Coronary artery (tissue), 2 donors: ENCODE data around the gene FOXD2.

Experiments used
- DNase-seq: peaks from one replicate; pipeline ENCODE4 v3.0.0-alpha.2; 2017; ENCODE audit warnings: low spot score
- H3K27ac ChIP-seq, 2 donors: fragments of 200-600 bp; sonication (generic); one replicate each; pipeline ENCODE4 v1.5.1; 2016 to 2019
- H3K4me3 ChIP-seq: fragments of 200-600 bp; sonication (generic); 2 replicates; pipeline ENCODE4 v1.5.1; 2016; ENCODE audit warnings: mild to moderate bottlenecking, moderate library complexity
- TF ChIP-seq, protein P1 (sequence below): fragments of 200-600 bp; sonication (generic); IDR thresholded peaks from one replicate; pipeline ENCODE4 v1.5.1; 2019; ENCODE audit warnings: antibody characterized with exemption

FOXD2 gene

DNA sequence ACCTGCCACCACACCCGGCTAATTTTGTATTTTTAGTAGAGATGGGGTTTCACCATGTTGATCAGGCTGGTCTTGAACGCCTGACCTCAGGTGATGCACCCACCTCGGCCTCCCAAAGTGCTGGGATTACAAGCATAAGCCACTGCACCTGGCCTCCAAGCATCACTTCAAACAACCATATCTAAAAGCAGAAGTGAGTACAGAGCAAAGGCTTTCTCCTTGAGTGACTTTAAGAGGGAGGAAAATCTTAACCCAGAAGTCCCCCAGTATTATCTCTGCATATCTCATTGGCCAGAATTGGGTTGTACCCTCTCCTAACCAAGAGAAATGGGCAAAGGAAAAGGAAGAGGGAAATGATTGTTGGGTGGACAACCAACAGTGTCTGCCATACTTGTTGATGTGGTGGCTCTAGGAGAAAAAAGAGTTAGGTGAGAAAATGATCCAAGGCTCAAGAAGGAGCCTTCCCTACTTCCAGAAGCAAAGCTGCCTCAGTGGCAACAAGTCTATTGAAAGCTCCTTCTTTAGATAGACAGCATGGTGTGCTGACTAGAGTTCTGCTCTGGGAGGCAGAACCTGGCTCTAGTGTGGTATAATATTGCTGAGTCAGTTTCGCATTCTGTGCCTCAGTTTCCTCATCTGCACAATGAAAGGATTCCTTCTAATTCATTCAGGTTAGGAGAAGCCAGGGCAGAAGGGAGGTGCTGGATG, 38.6 kb upstream of the FOXD2 start:
- TF ChIP-seq, protein P1, sequence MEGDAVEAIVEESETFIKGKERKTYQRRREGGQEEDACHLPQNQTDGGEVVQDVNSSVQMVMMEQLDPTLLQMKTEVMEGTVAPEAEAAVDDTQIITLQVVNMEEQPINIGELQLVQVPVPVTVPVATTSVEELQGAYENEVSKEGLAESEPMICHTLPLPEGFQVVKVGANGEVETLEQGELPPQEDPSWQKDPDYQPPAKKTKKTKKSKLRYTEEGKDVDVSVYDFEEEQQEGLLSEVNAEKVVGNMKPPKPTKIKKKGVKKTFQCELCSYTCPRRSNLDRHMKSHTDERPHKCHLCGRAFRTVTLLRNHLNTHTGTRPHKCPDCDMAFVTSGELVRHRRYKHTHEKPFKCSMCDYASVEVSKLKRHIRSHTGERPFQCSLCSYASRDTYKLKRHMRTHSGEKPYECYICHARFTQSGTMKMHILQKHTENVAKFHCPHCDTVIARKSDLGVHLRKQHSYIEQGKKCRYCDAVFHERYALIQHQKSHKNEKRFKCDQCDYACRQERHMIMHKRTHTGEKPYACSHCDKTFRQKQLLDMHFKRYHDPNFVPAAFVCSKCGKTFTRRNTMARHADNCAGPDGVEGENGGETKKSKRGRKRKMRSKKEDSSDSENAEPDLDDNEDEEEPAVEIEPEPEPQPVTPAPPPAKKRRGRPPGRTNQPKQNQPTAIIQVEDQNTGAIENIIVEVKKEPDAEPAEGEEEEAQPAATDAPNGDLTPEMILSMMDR: no peak
- DNase-seq: no peak

DNA sequence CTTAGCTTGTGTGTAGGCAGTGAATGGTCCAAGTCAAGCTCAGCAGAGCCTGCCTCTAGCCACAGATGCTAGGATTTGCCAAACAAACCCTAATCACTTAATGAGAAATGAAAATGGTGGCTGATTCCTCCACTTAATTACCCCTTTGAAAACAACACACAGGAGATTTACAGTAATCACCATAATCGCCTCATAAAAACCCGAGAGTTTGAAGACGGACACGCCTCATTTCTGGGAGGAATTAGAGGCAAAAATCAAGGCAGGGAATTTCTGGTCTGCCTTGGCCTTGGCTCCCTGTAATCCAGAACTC, 38.0 kb upstream of the FOXD2 start:
- TF ChIP-seq, protein P1: no peak
- H3K27ac ChIP-seq: no peak overlapping the region

More for the DNA sequence above, 38.6 kb upstream of the FOXD2 start:
- no peak overlapping the region for H3K27ac ChIP-seq
- no peak overlapping the region for H3K4me3 ChIP-seq

DNA sequence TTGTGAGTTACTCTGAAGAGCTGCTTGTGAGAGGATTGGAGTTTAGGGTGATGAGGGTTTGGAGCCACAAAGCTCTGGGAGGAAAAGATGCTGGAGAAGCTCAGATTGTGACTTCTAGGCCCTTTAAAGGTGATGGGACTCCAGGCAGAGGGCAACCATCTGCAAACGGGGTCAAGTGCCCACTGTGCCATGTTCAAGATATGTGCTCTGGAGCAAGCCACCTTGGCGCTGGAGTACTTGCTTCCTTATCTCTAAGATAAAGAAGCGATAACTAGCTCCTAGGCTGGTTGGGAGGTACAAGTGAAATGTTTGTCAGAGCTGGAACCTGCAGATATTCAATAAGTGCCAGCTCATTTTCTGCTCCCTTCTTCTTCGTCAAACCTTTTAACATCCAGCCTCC, 36.1 kb upstream of the FOXD2 start:
- no peak for DNase-seq
- Histone ChIP-seq H3K4me3 (no peak overlapping the region), H3K27ac (no peak overlapping the region)
- TF ChIP-seq, protein P1: no peak

More for the DNA sequence above, 38.0 kb upstream of the FOXD2 start:
- no peak for DNase-seq
- no peak overlapping the region for H3K4me3 ChIP-seq

- Histone ChIP-seq H3K27ac (no peak overlapping the region), H3K4me3 (no peak overlapping the region)
- TF ChIP-seq, protein P1: no peak
- no peak for DNase-seq
Observed at GRCh38 chr1:47402591-47402990, 35.3 kb upstream of the FOXD2 start.

- no peak for DNase-seq
- Histone ChIP-seq H3K27ac (no peak overlapping the region), H3K4me3 (no peak overlapping the region)
- TF ChIP-seq, protein P1: no peak
Observed at GRCh38 chr1:47403321-47403910, 34.4 kb upstream of the FOXD2 start.

GRCh38 chr1:47405697-47406096, 32.1 kb upstream of the FOXD2 start:
- TF ChIP-seq, protein P1: no peak
- Histone ChIP-seq H3K27ac (no peak overlapping the region), H3K4me3 (no peak overlapping the region)
- DNase-seq: no peak

- TF ChIP-seq, protein P1: no peak
- H3K4me3 ChIP-seq: no peak overlapping the region
- no peak overlapping the region for H3K27ac ChIP-seq
- DNase-seq: no peak
Observed at GRCh38 chr1:47406966-47407365, 30.9 kb upstream of the FOXD2 start.
